Liver (tissue), 9 donors: Measurements from ENCODE around the gene CCL16. TPM values are rescaled to one million over a fixed set of nuclear protein-coding genes. Genes with fewer than 3 reads are reported as not detected.

ENCODE experiments used
- DNase-seq: peaks from one replicate; pipeline ENCODE4 v3.0.0-alpha.2; 2017; ENCODE audit warnings: low spot score
- H3K27ac ChIP-seq, 2 donors: one replicate each; pipeline ENCODE4 v1.7.0; 2013; ENCODE audit warnings: inconsistent platforms in 2 of 2, low read length in 2 of 2, control low read depth in 1 of 2, low read depth in 1 of 2, mild to moderate bottlenecking in 1 of 2
- H3K27me3 ChIP-seq, 4 donors: one replicate each; pipeline versions ENCODE4 v1.6.1 to v1.7.0; 2013; ENCODE audit warnings: low read length in 3 of 4, inconsistent platforms in 1 of 4, mild to moderate bottlenecking in 1 of 4, moderate library complexity in 1 of 4; ENCODE audit not compliant: control insufficient read depth in 4 of 4, insufficient read depth in 4 of 4
- H3K36me3 ChIP-seq, 4 donors: one replicate each; pipeline versions ENCODE4 v1.6.1 to v1.7.0; 2013; ENCODE audit warnings: low read length in 3 of 4, mild to moderate bottlenecking in 3 of 4, low read depth in 1 of 4, moderate library complexity in 1 of 4; ENCODE audit not compliant: control insufficient read depth in 4 of 4, insufficient read depth in 3 of 4
- H3K4me1 ChIP-seq, 4 donors: one replicate each; pipeline versions ENCODE4 v1.6.1 to v1.7.0; 2013; ENCODE audit warnings: low read length in 3 of 4, mild to moderate bottlenecking in 3 of 4, moderate library complexity in 1 of 4; ENCODE audit not compliant: control insufficient read depth in 4 of 4, insufficient read depth in 4 of 4
- H3K4me3 ChIP-seq, 3 donors: one replicate each; pipeline versions ENCODE4 v1.6.1 to v1.7.0; 2013; ENCODE audit warnings: low read length in 3 of 3, control low read depth in 1 of 3, low read depth in 1 of 3, mild to moderate bottlenecking in 1 of 3
- H3K9ac ChIP-seq, 2 donors: one replicate each; pipeline ENCODE4 v1.7.0; 2013; ENCODE audit warnings: low read length in 2 of 2, mild to moderate bottlenecking in 2 of 2, moderate library complexity in 2 of 2, control low read depth in 1 of 2, low read depth in 1 of 2
- H3K9me3 ChIP-seq, 4 donors: one replicate each; pipeline versions ENCODE4 v1.6.1 to v1.7.0; 2013; ENCODE audit warnings: low read length in 3 of 4; ENCODE audit not compliant: control insufficient read depth in 4 of 4
- ATF3 ChIP-seq: IDR thresholded peaks from 2 replicates; pipeline ENCODE4 v1.6.1; 2016; ENCODE audit warnings: antibody characterized with exemption
- CTCF ChIP-seq: fragments of 150-350 bp; IDR thresholded peaks from 2 replicates; pipeline ENCODE4 v1.5.1; 2017; ENCODE audit warnings: improper control_type of control experiment, low read depth, low read length; ENCODE audit not compliant: missing input control
- EGR1 ChIP-seq, 2 donors: IDR thresholded peaks; 2 replicates each; pipeline ENCODE4 v1.6.1; 2016 to 2018; ENCODE audit warnings: antibody characterized with exemption in 2 of 2, low read depth in 2 of 2
- FOXA1 ChIP-seq: IDR thresholded peaks from 2 replicates; pipeline ENCODE4 v1.6.1; 2016; ENCODE audit warnings: antibody characterized with exemption
- FOXA2 ChIP-seq: IDR thresholded peaks from 2 replicates; pipeline ENCODE4 v1.6.1; 2016; ENCODE audit warnings: antibody characterized with exemption
- GABPA ChIP-seq, 2 donors: IDR thresholded peaks in 1 of 2; conservative IDR thresholded peaks in 1 of 2; 2 replicates each; pipeline ENCODE4 v1.6.1; 2016; ENCODE audit warnings: antibody characterized with exemption in 2 of 2, mild to moderate bottlenecking in 1 of 2, moderate library complexity in 1 of 2
- HNF4A ChIP-seq, 2 donors: conservative IDR thresholded peaks; 2 replicates each; pipeline ENCODE4 v1.6.1; 2016; ENCODE audit warnings: antibody characterized with exemption in 2 of 2, mild to moderate bottlenecking in 2 of 2
- HNF4G ChIP-seq: IDR thresholded peaks from 2 replicates; pipeline ENCODE4 v1.6.1; 2016; ENCODE audit warnings: antibody characterized with exemption
- JUND ChIP-seq, 2 donors: IDR thresholded peaks; 2 replicates each; pipeline ENCODE4 v1.6.1; 2016; ENCODE audit warnings: antibody characterized with exemption in 2 of 2
- MAX ChIP-seq: IDR thresholded peaks from 2 replicates; pipeline ENCODE4 v1.6.1; 2016; ENCODE audit warnings: antibody characterized with exemption
- NR2F2 ChIP-seq: IDR thresholded peaks from 2 replicates; pipeline ENCODE4 v1.6.1; 2016; ENCODE audit warnings: antibody characterized with exemption
- RAD21 ChIP-seq, 2 donors: IDR thresholded peaks; 2 replicates each; pipeline ENCODE4 v1.6.1; 2016; ENCODE audit warnings: antibody characterized with exemption in 2 of 2, mild to moderate bottlenecking in 2 of 2
- REST ChIP-seq: IDR thresholded peaks from 2 replicates; pipeline ENCODE4 v1.6.1; 2016; ENCODE audit warnings: antibody characterized with exemption, mild to moderate bottlenecking
- RXRA ChIP-seq, 2 donors: IDR thresholded peaks; 2 replicates each; pipeline ENCODE4 v1.6.1; 2017 to 2018; ENCODE audit warnings: antibody characterized with exemption in 2 of 2, mild to moderate bottlenecking in 1 of 2
- SP1 ChIP-seq: IDR thresholded peaks from 2 replicates; pipeline ENCODE4 v1.6.1; 2018; ENCODE audit warnings: antibody characterized with exemption, mild to moderate bottlenecking
- TAF1 ChIP-seq: conservative IDR thresholded peaks from 2 replicates; pipeline ENCODE4 v1.6.1; 2016; ENCODE audit warnings: antibody characterized with exemption, mild to moderate bottlenecking
- YY1 ChIP-seq: IDR thresholded peaks from 2 replicates; pipeline ENCODE4 v1.6.1; 2016; ENCODE audit warnings: antibody characterized with exemption, mild to moderate bottlenecking
- ZBTB33 ChIP-seq: IDR thresholded peaks from 2 replicates; pipeline ENCODE4 v1.6.1; 2016; ENCODE audit warnings: antibody characterized with exemption
- WGBS: extraction: QIAGEN DNeasy Blood & Tissue Kit; methylation state at CpG from one replicate; pipeline ENCODE4 v1.1.7; 2013; 5-methylcytosine and 5-hydroxymethylcytosine counted together
- polyA plus RNA-seq, 2 donors: library from polyadenylated mRNA; stranded (reverse) in 1 of 2; unstranded in 1 of 2; fragments of 200-250 nt in 1 of 2; fragments of >200 nt in 1 of 2; fragmentation: Nextera tagmentation in 1 of 2; extraction: Ambion mirVana in 1 of 2; gene quantifications; one replicate each; pipeline versions ENCODE4 v1.2.1 to v1.2.3, GENCODE V29; 2013 to 2015
- total RNA-seq, 2 donors: library from RNA; depleted of rRNA; stranded (reverse); fragments of >200 nt; gene quantifications; one replicate each; pipeline ENCODE4 v1.2.3, GENCODE V29; 2014
- donor health status: healthy.
- donor health status: healthy.
- donor health status: healthy.
- donor health status: healthy.
- donor health status: healthy.

The CCL16 gene
- total and polyA plus RNA-seq, 4 donors = 0.65 to 22.3 (median 14.9) TPM

- WGBS = 31% methylated on average over 2 of the region's 2 CpGs
- peaks cover 3 to 36% (median 20%) of the 10 kb centered on the region in 4 donors for H3K4me1 ChIP-seq
Measured at GRCh38 chr17:35991075-35991474, 9.8 kb upstream of the CCL16 start.

More at GRCh38 chr17:35991075-35991474, 9.8 kb upstream of the CCL16 start:
- H3K27me3 ChIP-seq = no peaks in the 10 kb centered on the region
- DNase-seq = no peak
- TF ChIP-seq YY1 (peak; percentile 64), JUND (IDR thresholded peaks at IDR 0.05) (peak in 1 of 2 donors; percentile 38), GABPA (IDR thresholded peaks at IDR 0.05 in 1 of 2, conservative IDR thresholded peaks at IDR 0.05 in 1 of 2) (no peak), REST (peak; percentile 55), EGR1 (IDR thresholded peaks at IDR 0.05; ENCODE audit: low read depth in 2 of 2) (peak; percentile 38 to 76), HNF4G (peak; percentile 88), FOXA1 (no peak), ATF3 (no peak), CTCF (no peak), ZBTB33 (peak; percentile 28), HNF4A (conservative IDR thresholded peaks at IDR 0.05) (peak; percentile 92 to 95), RXRA (IDR thresholded peaks at IDR 0.05) (peak; percentile 76 to 89), RAD21 (IDR thresholded peaks at IDR 0.05) (peak; percentile 41 to 53), SP1 (peak; percentile 87), TAF1 (no peak), FOXA2 (no peak), NR2F2 (no peak), MAX (no peak)
- H3K9me3 ChIP-seq = no peaks in the 10 kb centered on the region
- peak overlapping the region; percentile 62 to 66 for H3K27ac ChIP-seq
- no peak overlapping the region for H3K4me3 ChIP-seq
- H3K9ac ChIP-seq = no peak overlapping the region
- peaks cover 0 to 2% (median 0%) of the 10 kb centered on the region in 4 donors for H3K36me3 ChIP-seq
